Psoas muscle (tissue), 8 donors: ENCODE data around the gene PCK2. TPM values are rescaled to one million over a fixed set of nuclear protein-coding genes. Genes with fewer than 3 reads are reported as not detected.

Source experiments
- ATAC-seq, 4 donors: fragments of 200-7000 bp; cut with Tn5 transposase; one replicate each; pipeline ENCODE4 v1.9.1; 2020; ENCODE audit warnings: moderate library complexity in 3 of 4, mild to moderate bottlenecking in 2 of 4
- DNase-seq, 2 donors: peaks; one replicate each; pipeline ENCODE4 v3.0.0-alpha.2; 2020
- H3K27ac ChIP-seq: fragments of 200-600 bp; one replicate; pipeline ENCODE4 v1.8.0; 2022
- H3K27me3 ChIP-seq, 3 donors: fragments of 200-600 bp in 1 of 3; one replicate each; pipeline versions ENCODE4 v1.6.1 to v1.8.0; 2013 to 2022; ENCODE audit warnings: low read length in 2 of 3, mild to moderate bottlenecking in 2 of 3, moderate library complexity in 1 of 3; ENCODE audit not compliant: insufficient read depth in 3 of 3
- H3K36me3 ChIP-seq, 2 donors: fragments of 200-600 bp in 1 of 2; one replicate each; pipeline versions ENCODE4 v1.6.1 to v1.8.0; 2013 to 2022; ENCODE audit warnings: low read depth in 1 of 2, mild to moderate bottlenecking in 1 of 2, moderate library complexity in 1 of 2; ENCODE audit not compliant: insufficient read depth in 1 of 2
- H3K4me1 ChIP-seq: fragments of 200-600 bp; one replicate; pipeline ENCODE4 v1.8.0; 2022
- H3K4me3 ChIP-seq: fragments of 200-600 bp; one replicate; pipeline ENCODE4 v1.8.0; 2022; ENCODE audit warnings: mild to moderate bottlenecking
- H3K9me3 ChIP-seq: fragments of 200-600 bp; one replicate; pipeline ENCODE4 v1.8.0; 2022
- CTCF ChIP-seq: fragments of 200-600 bp; IDR thresholded peaks from one replicate; pipeline ENCODE4 v1.8.0; 2022; ENCODE audit warnings: antibody characterized with exemption
- WGBS, 3 donors: extraction: QIAGEN DNeasy Blood & Tissue Kit; methylation state at CpG; one replicate each; pipeline versions ENCODE4 v1.1.6 to v1.1.7; 2013; 5-methylcytosine and 5-hydroxymethylcytosine counted together
- intact Hi-C, 2 donors: fragments of 100-400 bp; cut with DNase I; formaldehyde crosslinking; loops; one replicate each; pipeline versions ENCODE4 v1.11.0 to v1.14.2; 2022
- polyA plus RNA-seq, 3 donors: library from polyadenylated mRNA; stranded (reverse); fragments of 200-250 nt; gene quantifications; one replicate each; pipeline ENCODE4 v1.2.3, GENCODE V29; 2013
- total RNA-seq, 4 donors: library from RNA; stranded (reverse); fragmentation: NEBNext Ultra II Directional in 2 of 4; extraction: Animal tissue kit (Norgen Biotek cat#: 25700) in 2 of 4; gene quantifications; one replicate each; pipeline versions ENCODE4 v1.2.1 to v1.2.4, GENCODE V29; 2021 to 2023
- donor health status: healthy with polysubstance abuse.
- donor health status: DM: no; HTN: no; CAD: no; lungs with moderate emphysema.
- donor health status: Bipolar disorder and iron deficiency.
- donor health status: healthy.
- donor health status: DM: yes; HTN: yes; CAD: no.
- donor health status: DM: no; HTN: no; CAD: no.
- donor health status: DM: no; HTN: no; CAD: no.
- donor health status: DM: yes; HTN: yes; CAD: no.

The PCK2 gene
- total and polyA plus RNA-seq, 7 donors = 2.0 to 4.5 (median 2.4) TPM

GRCh38 chr14:24082411-24083080 lies 11.6 kb upstream of the PCK2 start:
- ATAC-seq = no peak
- 92 to 97% (median 95%) methylated on average over 5 of the region's 5 CpGs for WGBS, 3 donors

GRCh38 chr14:24083462-24083861 lies 10.6 kb upstream of the PCK2 start:
- Histone ChIP-seq H3K9me3 (no peaks in the 10 kb centered on the region), H3K36me3 (no peaks in the 10 kb centered on the region), H3K27me3 (no peaks in the 10 kb centered on the region), H3K4me1 (peaks cover 5% of the 10 kb centered on the region), H3K4me3 (no peak overlapping the region), H3K27ac (no peak overlapping the region)
- TF ChIP-seq CTCF = no peak
- intact Hi-C loops = no loop called here
- WGBS, 3 donors = 87 to 94% (median 93%) methylated on average over 3 of the region's 3 CpGs
- ATAC-seq = no peak
- no peak for DNase-seq

More at GRCh38 chr14:24082411-24083080, 11.6 kb upstream of the PCK2 start:
- intact Hi-C loops = no loop called here
- H3K4me3 ChIP-seq = no peak overlapping the region
- H3K27ac ChIP-seq = no peak overlapping the region
- no peaks in the 10 kb centered on the region for H3K36me3 ChIP-seq
- peak in 1 of 2 donors; percentile 28 for DNase-seq
- H3K27me3 ChIP-seq = no peaks in the 10 kb centered on the region
- peaks cover 5% of the 10 kb centered on the region for H3K4me1 ChIP-seq
- no peaks in the 10 kb centered on the region for H3K9me3 ChIP-seq
- TF ChIP-seq CTCF = no peak

- Histone ChIP-seq H3K27me3 (no peaks in the 10 kb centered on the region), H3K4me3 (no peak overlapping the region), H3K9me3 (no peaks in the 10 kb centered on the region), H3K27ac (no peak overlapping the region), H3K36me3 (no peaks in the 10 kb centered on the region), H3K4me1 (peaks cover 5% of the 10 kb centered on the region)
- no peak for TF ChIP-seq CTCF
- WGBS, 3 donors = 86 to 91% (median 90%) methylated on average over 2 of the region's 2 CpGs
- ATAC-seq (no peak), DNase-seq (no peak)
- intact Hi-C loops = no loop called here
Measured at GRCh38 chr14:24084440-24084839, 9.7 kb upstream of the PCK2 start.

- ATAC-seq (no peak), DNase-seq (no peak)
- intact Hi-C loops = no loop called here
- H3K4me3 ChIP-seq = no peak overlapping the region
- H3K27ac ChIP-seq = no peak overlapping the region
- no peaks in the 10 kb centered on the region for H3K27me3 ChIP-seq
- TF ChIP-seq CTCF = no peak
- 50 to 82% (median 62%) methylated on average over 3 of the region's 3 CpGs for WGBS, 3 donors
- no peaks in the 10 kb centered on the region for H3K36me3 ChIP-seq
- peaks cover 5% of the 10 kb centered on the region for H3K4me1 ChIP-seq
- no peaks in the 10 kb centered on the region for H3K9me3 ChIP-seq
Measured at GRCh38 chr14:24085215-24085614, 8.9 kb upstream of the PCK2 start.
